ENCODE measurements around the gene FAM149B1.

The FAM149B1 gene

DNA sequence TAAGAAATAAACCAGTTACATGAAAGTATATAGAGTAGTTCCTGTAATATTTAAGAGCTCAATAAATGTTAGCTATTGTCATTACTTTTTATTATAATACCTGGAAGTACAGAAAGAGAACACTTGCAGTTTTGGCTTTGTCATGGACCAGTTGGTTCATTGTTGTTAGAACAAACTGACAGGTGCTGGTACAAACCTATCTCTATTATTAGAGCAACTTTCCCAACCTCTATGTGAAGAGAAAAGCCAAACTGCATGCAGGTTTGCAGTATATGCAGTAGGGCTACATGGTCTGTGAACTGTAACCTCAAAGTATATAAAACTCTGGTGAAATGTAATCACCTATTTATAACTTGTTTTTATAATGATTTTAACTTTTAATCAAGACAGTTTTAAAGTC lies 58.7 kb downstream of the FAM149B1 start:
- no peak overlapping the region for H3K18ac ChIP-seq (ENCODE audit: low read length)
- H2BK15ac ChIP-seq (ENCODE audit: low read length), result no peak overlapping the region
- H2AK5ac ChIP-seq (ENCODE audit: low read depth, low read length), result no peak overlapping the region
- no peak for DNase-seq (ENCODE audit: low spot score)
- no peak overlapping the region for H3K14ac ChIP-seq (ENCODE audit: low read length)
- H3K23ac ChIP-seq (ENCODE audit: low read depth, low read length, poor library complexity), result no peak overlapping the region
- no peaks in the 10 kb centered on the region for H3K79me1 ChIP-seq (ENCODE audit: low read depth, low read length)
- no peak overlapping the region for H3K4me3 ChIP-seq (ENCODE audit: low read length in 2 of 2)
- no peak overlapping the region for H2BK12ac ChIP-seq (ENCODE audit: low read length)
- no peaks in the 10 kb centered on the region for H3K4me1 ChIP-seq (ENCODE audit: control insufficient read depth in 2 of 2, insufficient read depth in 1 of 2, low read depth in 1 of 2, low read length in 2 of 2)
- H2BK5ac ChIP-seq (ENCODE audit: low read length), result no peak overlapping the region
- H4K8ac ChIP-seq (ENCODE audit: low read depth, low read length), result no peak overlapping the region
- no peak overlapping the region for H3K4ac ChIP-seq (ENCODE audit: low read length)
- H2BK120ac ChIP-seq (ENCODE audit: low read depth, low read length), result no peak overlapping the region
- H2AFZ ChIP-seq (ENCODE audit: low read length), result no peak overlapping the region
- no peaks in the 10 kb centered on the region for H3K9me3 ChIP-seq (replicated peaks in 1 of 2; ENCODE audit: control insufficient read depth in 2 of 2, insufficient read depth in 1 of 2, low read depth in 1 of 2, low read length in 2 of 2)
- peaks cover 4 to 71% of the 10 kb centered on the region in 2 donors for H3K36me3 ChIP-seq (replicated peaks in 1 of 2; ENCODE audit: control insufficient read depth in 2 of 2, insufficient read depth in 2 of 2, low read length in 2 of 2)
- H3K27ac ChIP-seq (replicated peaks; ENCODE audit: low read length), result no peak overlapping the region
- no peak overlapping the region for H3K4me2 ChIP-seq (ENCODE audit: insufficient read depth, low read length, poor library complexity, severe bottlenecking)
- no peak overlapping the region for H4K91ac ChIP-seq (ENCODE audit: low read depth, low read length, poor library complexity)
- H3K27me3 ChIP-seq (ENCODE audit: control insufficient read depth in 3 of 3, insufficient read depth in 3 of 3, low read depth in 1 of 3, low read length in 3 of 3), result no peaks in the 10 kb centered on the region
- no peak overlapping the region for H3K9ac ChIP-seq (ENCODE audit: low read depth, low read length, poor library complexity)

GRCh38 chr10:73228247-73228646 lies 60.3 kb downstream of the FAM149B1 start:
- no peak overlapping the region for H3K4me2 ChIP-seq (ENCODE audit: insufficient read depth, low read length, poor library complexity, severe bottlenecking)
- H4K8ac ChIP-seq (ENCODE audit: low read depth, low read length), result no peak overlapping the region
- H3K9ac ChIP-seq (ENCODE audit: low read depth, low read length, poor library complexity), result no peak overlapping the region

GRCh38 chr10:73229567-73229966 lies 61.6 kb downstream of the FAM149B1 start:
- no peak overlapping the region for H4K8ac ChIP-seq (ENCODE audit: low read depth, low read length)
- whole genome bisulfite sequencing, 2 donors (ENCODE audit: extremely low coverage in 2 of 2, insufficient read length in 2 of 2, insufficient replicate concordance in 1 of 2), result no CpG with 5 or more reads among the region's 6 CpGs
- DNase-seq (ENCODE audit: low spot score), result no peak

More at GRCh38 chr10:73228247-73228646, 60.3 kb downstream of the FAM149B1 start:
- Histone ChIP-seq H2AFZ (ENCODE audit: low read length) (no peak overlapping the region), H3K27me3 (ENCODE audit: control insufficient read depth in 3 of 3, insufficient read depth in 3 of 3, low read depth in 1 of 3, low read length in 3 of 3) (no peaks in the 10 kb centered on the region), H2BK120ac (ENCODE audit: low read depth, low read length) (no peak overlapping the region), H3K4ac (ENCODE audit: low read length) (no peak overlapping the region), H3K23ac (ENCODE audit: low read depth, low read length, poor library complexity) (no peak overlapping the region), H3K14ac (ENCODE audit: low read length) (no peak overlapping the region), H3K4me1 (ENCODE audit: control insufficient read depth in 2 of 2, insufficient read depth in 1 of 2, low read depth in 1 of 2, low read length in 2 of 2) (no peaks in the 10 kb centered on the region), H3K9me3 (replicated peaks in 1 of 2; ENCODE audit: control insufficient read depth in 2 of 2, insufficient read depth in 1 of 2, low read depth in 1 of 2, low read length in 2 of 2) (no peaks in the 10 kb centered on the region), H4K91ac (ENCODE audit: low read depth, low read length, poor library complexity) (no peak overlapping the region), H2BK5ac (ENCODE audit: low read length) (no peak overlapping the region), H2BK15ac (ENCODE audit: low read length) (no peak overlapping the region), H3K18ac (ENCODE audit: low read length) (no peak overlapping the region), H2BK12ac (ENCODE audit: low read length) (no peak overlapping the region), H2AK5ac (ENCODE audit: low read depth, low read length) (no peak overlapping the region), H3K27ac (replicated peaks; ENCODE audit: low read length) (no peak overlapping the region), H3K79me1 (ENCODE audit: low read depth, low read length) (no peaks in the 10 kb centered on the region), H3K36me3 (replicated peaks in 1 of 2; ENCODE audit: control insufficient read depth in 2 of 2, insufficient read depth in 2 of 2, low read length in 2 of 2) (peaks cover 5 to 77% of the 10 kb centered on the region in 2 donors), H3K4me3 (ENCODE audit: low read length in 2 of 2) (no peak overlapping the region)
- no peak for DNase-seq (ENCODE audit: low spot score)
- WGBS, 2 donors (ENCODE audit: extremely low coverage in 2 of 2, insufficient read length in 2 of 2, insufficient replicate concordance in 1 of 2), result no CpG with 5 or more reads among the region's 3 CpGs

GRCh38 chr10:73232887-73233286 lies 65.0 kb downstream of the FAM149B1 start:
- WGBS, 2 donors (ENCODE audit: extremely low coverage in 2 of 2, insufficient read length in 2 of 2, insufficient replicate concordance in 1 of 2), result no CpG with 5 or more reads among the region's 8 CpGs
- Histone ChIP-seq H3K27ac (replicated peaks; ENCODE audit: low read length) (no peak overlapping the region), H2AK5ac (ENCODE audit: low read depth, low read length) (no peak overlapping the region), H3K27me3 (ENCODE audit: control insufficient read depth in 3 of 3, insufficient read depth in 3 of 3, low read depth in 1 of 3, low read length in 3 of 3) (no peaks in the 10 kb centered on the region), H3K4me2 (ENCODE audit: insufficient read depth, low read length, poor library complexity, severe bottlenecking) (no peak overlapping the region), H2BK5ac (ENCODE audit: low read length) (no peak overlapping the region), H2AFZ (ENCODE audit: low read length) (no peak overlapping the region), H2BK12ac (ENCODE audit: low read length) (no peak overlapping the region), H3K79me1 (ENCODE audit: low read depth, low read length) (peaks cover 4% of the 10 kb centered on the region), H2BK15ac (ENCODE audit: low read length) (no peak overlapping the region), H3K4me3 (ENCODE audit: low read length in 2 of 2) (no peak overlapping the region), H3K14ac (ENCODE audit: low read length) (no peak overlapping the region), H3K4me1 (ENCODE audit: control insufficient read depth in 2 of 2, insufficient read depth in 1 of 2, low read depth in 1 of 2, low read length in 2 of 2) (no peaks in the 10 kb centered on the region), H3K9ac (ENCODE audit: low read depth, low read length, poor library complexity) (no peak overlapping the region), H3K4ac (ENCODE audit: low read length) (no peak overlapping the region), H3K36me3 (replicated peaks in 1 of 2; ENCODE audit: control insufficient read depth in 2 of 2, insufficient read depth in 2 of 2, low read length in 2 of 2) (peaks cover 17 to 94% of the 10 kb centered on the region in 2 donors), H3K23ac (ENCODE audit: low read depth, low read length, poor library complexity) (no peak overlapping the region), H4K91ac (ENCODE audit: low read depth, low read length, poor library complexity) (no peak overlapping the region), H2BK120ac (ENCODE audit: low read depth, low read length) (no peak overlapping the region), H3K18ac (ENCODE audit: low read length) (no peak overlapping the region), H3K9me3 (replicated peaks in 1 of 2; ENCODE audit: control insufficient read depth in 2 of 2, insufficient read depth in 1 of 2, low read depth in 1 of 2, low read length in 2 of 2) (no peaks in the 10 kb centered on the region), H4K8ac (ENCODE audit: low read depth, low read length) (no peak overlapping the region)
- DNase-seq (ENCODE audit: low spot score), result no peak

More at GRCh38 chr10:73229567-73229966, 61.6 kb downstream of the FAM149B1 start:
- H4K91ac ChIP-seq (ENCODE audit: low read depth, low read length, poor library complexity), result no peak overlapping the region
- no peak overlapping the region for H3K14ac ChIP-seq (ENCODE audit: low read length)
- H3K36me3 ChIP-seq (replicated peaks in 1 of 2; ENCODE audit: control insufficient read depth in 2 of 2, insufficient read depth in 2 of 2, low read length in 2 of 2), result peaks cover 7 to 86% of the 10 kb centered on the region in 2 donors
- H2BK12ac ChIP-seq (ENCODE audit: low read length), result no peak overlapping the region
- H3K4me3 ChIP-seq (ENCODE audit: low read length in 2 of 2), result no peak overlapping the region
- no peaks in the 10 kb centered on the region for H3K4me1 ChIP-seq (ENCODE audit: control insufficient read depth in 2 of 2, insufficient read depth in 1 of 2, low read depth in 1 of 2, low read length in 2 of 2)
- H3K18ac ChIP-seq (ENCODE audit: low read length), result no peak overlapping the region
- no peak overlapping the region for H2BK5ac ChIP-seq (ENCODE audit: low read length)
- no peak overlapping the region for H3K4me2 ChIP-seq (ENCODE audit: insufficient read depth, low read length, poor library complexity, severe bottlenecking)
- no peak overlapping the region for H3K9ac ChIP-seq (ENCODE audit: low read depth, low read length, poor library complexity)
- H3K79me1 ChIP-seq (ENCODE audit: low read depth, low read length), result no peaks in the 10 kb centered on the region
- no peak overlapping the region for H3K27ac ChIP-seq (replicated peaks; ENCODE audit: low read length)
- H3K4ac ChIP-seq (ENCODE audit: low read length), result no peak overlapping the region
- no peaks in the 10 kb centered on the region for H3K9me3 ChIP-seq (replicated peaks in 1 of 2; ENCODE audit: control insufficient read depth in 2 of 2, insufficient read depth in 1 of 2, low read depth in 1 of 2, low read length in 2 of 2)
- no peak overlapping the region for H2AFZ ChIP-seq (ENCODE audit: low read length)
- no peak overlapping the region for H2AK5ac ChIP-seq (ENCODE audit: low read depth, low read length)
- H3K23ac ChIP-seq (ENCODE audit: low read depth, low read length, poor library complexity), result no peak overlapping the region
- H2BK120ac ChIP-seq (ENCODE audit: low read depth, low read length), result no peak overlapping the region
- H3K27me3 ChIP-seq (ENCODE audit: control insufficient read depth in 3 of 3, insufficient read depth in 3 of 3, low read depth in 1 of 3, low read length in 3 of 3), result no peaks in the 10 kb centered on the region
- no peak overlapping the region for H2BK15ac ChIP-seq (ENCODE audit: low read length)

Measured in neuronal stem cell (in vitro differentiated cells).